GM21447 (cell line): ENCODE measurements around the gene YWHAG.
"Not testable (repeated sequence)": the region's sequence is repeated elsewhere in the genome, so short reads cannot be mapped to it uniquely, and the experiment has no call there.

ENCODE experiments used
- ATAC-seq: cut with Tn5 transposase; IDR thresholded peaks from one replicate; pipeline ENCODE4 v1.9.1; 2021; ENCODE audit not compliant: unreplicated experiment

YWHAG gene

DNA sequence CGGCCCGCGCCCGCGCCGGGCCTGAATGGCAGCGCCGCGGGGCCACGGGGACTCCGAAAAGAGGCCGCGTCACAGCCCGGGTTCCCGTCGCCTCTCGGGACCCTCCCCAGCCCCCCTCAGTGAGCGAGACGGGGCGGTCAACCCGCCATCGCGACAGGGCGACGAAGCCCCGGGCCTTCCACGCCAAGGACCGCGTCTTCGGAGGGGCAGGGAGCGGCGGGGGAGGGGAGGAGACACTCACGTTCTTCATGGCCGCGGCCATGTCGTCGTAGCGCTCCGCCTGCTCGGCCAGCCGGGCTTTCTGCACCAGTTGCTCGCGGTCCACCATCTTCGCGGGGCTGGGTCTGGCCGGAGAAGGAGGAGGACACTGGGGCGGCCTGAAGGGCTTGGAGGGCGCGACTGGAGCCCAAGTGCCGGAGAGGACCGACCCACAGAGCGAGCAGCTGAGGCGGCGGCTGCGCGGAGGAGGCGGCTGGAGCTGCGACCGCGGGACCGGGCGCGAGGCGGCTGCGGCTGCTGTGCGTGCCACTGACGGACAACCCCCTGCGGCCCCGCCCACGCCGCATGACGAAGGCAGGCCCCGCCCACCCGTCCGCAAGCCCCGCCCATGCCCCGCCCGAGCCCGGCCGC is at the start of gene YWHAG:
Gene YWHAG (minus strand): TSS at position 511 of the 630 bp plus-strand sequence. CDS start 183 bp downstream, at position 328.
- ATAC-seq = peak; percentile 67

DNA sequence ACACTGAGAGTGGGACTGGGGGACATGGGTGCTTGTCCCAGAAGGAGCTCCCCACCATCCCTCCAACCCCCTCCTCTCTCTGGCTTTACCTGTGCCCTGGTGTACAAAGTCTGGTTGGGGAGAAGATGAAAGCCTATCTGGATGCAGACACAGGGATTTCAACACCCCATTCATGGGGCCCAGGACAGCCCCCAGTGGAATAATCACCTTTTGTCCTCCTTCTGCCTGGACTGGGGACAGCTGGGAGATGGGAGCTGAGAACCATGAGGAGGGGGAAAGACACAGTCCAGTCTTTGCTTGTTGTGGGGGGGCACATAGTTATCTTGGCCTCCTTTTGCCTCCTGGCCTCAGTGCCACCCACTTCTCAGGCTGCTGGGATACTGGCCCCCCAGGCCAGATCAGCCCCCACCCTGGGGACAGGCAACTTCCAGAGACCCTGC is 49.4 kb upstream of the YWHAG start:
- ATAC-seq = no peak

DNA sequence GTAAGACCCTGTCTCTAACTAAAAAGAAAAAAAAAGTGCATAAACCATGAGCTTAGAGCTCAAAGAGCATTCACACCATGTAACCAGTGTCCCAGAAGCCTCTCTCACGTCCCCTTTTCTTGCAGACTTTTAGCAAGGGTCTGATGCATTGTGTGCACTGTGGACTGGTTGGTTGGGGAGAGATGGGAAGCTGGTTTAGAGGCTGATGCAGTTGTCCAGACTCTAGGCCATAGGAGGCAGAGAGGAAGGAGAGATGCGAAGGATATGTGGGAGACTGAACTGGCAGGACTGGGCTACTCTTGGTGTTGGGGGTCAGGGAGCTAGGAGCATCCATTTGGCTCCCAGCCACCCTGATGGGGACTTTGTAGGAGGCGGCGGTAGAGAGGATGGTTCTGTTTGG is 48.9 kb upstream of the YWHAG start:
- no peak for ATAC-seq

DNA sequence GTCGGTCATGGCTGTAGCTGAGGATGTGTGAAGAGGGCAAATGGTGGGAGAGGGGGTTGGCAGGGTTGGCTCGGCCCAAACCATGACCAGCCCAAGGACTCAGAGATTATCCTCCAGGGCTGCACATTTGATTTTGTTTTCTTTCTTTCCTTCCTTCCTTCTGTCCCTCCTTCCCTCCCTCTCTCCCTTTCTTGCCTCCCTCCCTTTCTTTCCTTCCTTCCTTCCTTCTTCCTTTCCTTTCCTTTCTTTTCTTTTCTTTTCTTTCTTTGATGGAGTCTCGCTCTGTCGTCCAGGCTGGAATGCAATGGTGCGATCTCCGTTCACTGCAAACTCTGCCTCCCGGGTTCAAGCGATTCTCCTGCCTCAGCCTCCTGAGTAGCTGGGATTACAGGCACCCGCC is 46.9 kb upstream of the YWHAG start:
- ATAC-seq = no peak

GRCh38 chr7:76403780-76404494 is 45.1 kb upstream of the YWHAG start:
- ATAC-seq = no peak

- not testable (repeated sequence) for ATAC-seq
Observed at GRCh38 chr7:76403097-76403496, 44.3 kb upstream of the YWHAG start.

DNA sequence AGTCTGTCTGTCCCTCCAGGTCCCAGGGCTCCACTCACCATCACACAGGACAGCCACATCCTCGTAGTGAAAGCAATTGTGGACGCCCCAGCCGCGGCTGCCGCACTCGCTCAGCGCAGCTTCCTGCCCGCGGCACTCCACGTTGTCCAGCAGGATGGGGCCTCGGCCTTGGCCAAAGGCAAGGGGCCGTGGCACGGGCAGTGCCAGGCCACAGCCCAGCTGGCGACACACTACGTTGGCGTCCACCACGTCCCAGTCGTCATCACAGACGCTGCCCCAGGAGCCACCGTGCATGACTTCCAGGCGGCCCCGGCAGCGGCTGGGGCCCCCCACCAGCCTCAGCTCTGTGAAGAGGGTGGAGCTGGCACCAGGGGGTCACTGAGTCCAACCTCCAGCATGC is 41.5 kb upstream of the YWHAG start:
- no peak for ATAC-seq

- no peak for ATAC-seq
Observed at GRCh38 chr7:76397409-76398183, 38.8 kb upstream of the YWHAG start.

- ATAC-seq = no peak
Observed at GRCh38 chr7:76396864-76397263, 38.1 kb upstream of the YWHAG start.

- ATAC-seq = no peak
Observed at GRCh38 chr7:76395965-76396726, 37.4 kb upstream of the YWHAG start.

- not testable (repeated sequence) for ATAC-seq
Observed at GRCh38 chr7:76395605-76395964, 36.8 kb upstream of the YWHAG start.

DNA sequence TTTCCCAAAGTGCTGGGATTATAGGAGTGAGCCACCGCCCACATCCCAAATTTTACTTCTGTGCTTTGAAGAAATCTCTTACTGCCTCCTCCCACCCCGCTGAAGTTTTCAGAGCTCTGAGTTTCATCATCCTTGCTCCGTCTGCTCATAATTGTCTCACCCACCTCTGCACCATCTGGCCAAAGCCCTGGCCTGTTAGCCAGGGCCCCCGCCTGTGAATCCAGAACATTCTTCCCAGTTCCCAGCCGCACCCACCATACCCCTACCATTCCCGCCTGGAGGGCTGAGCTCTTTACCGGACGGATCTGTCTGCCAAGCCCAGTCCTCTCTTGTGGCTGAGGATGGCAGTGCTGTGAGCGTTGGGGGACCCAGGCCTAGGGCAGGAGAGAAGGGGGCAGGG is 36.2 kb upstream of the YWHAG start:
- no peak for ATAC-seq

DNA sequence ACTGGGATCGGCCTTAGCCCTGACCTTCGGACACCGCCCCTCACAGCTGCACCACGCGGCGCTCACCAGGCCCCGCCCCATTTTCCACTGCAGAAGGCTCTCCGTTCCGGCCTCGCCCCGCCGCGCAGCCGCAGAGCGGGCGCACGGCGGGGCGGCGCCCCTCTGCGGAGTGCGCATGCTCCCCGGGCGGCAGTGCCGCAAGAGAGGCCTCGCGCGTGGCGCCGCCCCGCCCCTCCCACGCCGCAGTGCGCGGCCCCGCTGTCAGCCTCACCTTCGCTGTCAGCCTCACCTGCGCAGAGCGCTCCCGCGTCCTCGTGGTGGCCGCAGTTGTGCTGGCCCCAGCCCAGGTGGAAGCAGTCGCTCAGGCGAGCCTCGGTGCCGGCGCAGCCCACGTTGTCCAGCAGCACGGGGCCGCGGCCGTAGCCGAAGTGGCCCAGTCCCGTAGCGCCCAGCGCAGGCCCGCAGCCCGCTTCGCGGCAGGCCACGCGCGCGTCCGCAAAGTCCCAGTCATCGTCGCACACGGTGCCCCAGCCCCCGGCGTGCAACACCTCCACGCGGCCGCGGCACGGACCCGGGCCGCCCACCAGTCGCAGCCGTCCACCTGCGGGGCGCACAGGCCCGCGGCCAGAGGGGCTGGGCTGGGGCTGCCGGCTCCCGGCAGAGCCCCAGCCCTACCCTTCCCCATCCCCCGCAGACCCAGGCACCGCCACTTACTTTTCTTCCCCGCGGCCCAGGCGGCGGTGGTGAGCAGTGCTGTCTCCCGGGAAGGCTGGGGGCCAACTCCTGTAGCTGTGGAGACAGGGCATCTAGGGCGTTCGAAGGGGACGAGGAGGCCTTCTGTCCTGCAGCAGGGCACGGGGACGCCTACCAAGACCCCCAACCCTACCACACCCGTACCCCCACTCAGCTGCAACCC is 34.6 kb upstream of the YWHAG start:
- ATAC-seq = peak; percentile 88

DNA sequence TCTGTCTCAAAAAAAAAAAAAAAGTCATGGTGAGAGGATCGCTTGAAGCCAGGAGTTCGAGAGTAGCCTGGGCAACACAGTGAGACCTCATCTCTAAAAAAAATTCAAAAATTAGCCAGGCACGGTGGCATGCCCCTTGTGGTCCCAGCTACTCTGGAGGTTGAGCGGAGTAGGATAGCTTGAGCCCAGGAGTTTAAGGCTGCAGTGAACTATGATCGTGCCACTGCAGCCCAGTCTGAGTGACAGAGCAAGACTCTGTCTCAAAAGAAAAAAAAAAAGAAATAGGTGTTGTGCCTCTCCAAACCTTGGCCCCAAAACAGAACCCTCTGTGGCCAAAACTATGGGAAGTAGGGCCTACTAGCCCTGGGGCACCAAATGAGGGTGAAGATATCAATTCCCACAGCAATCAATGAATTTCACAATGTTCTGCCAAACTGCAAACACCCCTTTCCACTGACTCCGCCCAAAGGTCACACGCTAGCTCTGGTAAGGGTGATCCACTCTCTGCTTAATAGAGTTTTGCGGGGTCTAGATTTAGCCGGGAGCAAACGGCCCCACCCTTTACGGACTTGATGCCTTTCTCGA is 33.8 kb upstream of the YWHAG start:
- ATAC-seq = no peak

GRCh38 chr7:76390092-76390491 is 31.3 kb upstream of the YWHAG start:
- no peak for ATAC-seq

DNA sequence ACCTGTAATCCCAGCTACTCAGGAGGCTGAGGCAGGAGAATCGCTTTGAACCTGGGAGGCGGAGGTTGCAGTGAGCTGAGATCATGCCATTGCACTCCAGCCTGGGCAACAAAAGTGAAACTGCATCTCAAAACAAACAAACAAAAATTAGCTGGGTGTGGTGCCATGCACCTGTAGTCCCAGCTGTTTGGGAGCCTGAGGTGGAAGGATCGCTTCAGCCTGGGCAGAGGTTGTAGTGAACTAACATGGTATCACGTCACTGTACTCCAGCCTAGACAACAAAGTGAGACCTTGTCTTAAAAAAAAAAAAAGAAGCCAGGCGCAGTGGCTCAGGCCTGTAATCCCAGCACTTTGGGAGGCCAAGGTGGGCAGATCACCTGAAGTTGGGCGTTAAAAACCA is 29.0 kb upstream of the YWHAG start:
- ATAC-seq = not testable (repeated sequence)

DNA sequence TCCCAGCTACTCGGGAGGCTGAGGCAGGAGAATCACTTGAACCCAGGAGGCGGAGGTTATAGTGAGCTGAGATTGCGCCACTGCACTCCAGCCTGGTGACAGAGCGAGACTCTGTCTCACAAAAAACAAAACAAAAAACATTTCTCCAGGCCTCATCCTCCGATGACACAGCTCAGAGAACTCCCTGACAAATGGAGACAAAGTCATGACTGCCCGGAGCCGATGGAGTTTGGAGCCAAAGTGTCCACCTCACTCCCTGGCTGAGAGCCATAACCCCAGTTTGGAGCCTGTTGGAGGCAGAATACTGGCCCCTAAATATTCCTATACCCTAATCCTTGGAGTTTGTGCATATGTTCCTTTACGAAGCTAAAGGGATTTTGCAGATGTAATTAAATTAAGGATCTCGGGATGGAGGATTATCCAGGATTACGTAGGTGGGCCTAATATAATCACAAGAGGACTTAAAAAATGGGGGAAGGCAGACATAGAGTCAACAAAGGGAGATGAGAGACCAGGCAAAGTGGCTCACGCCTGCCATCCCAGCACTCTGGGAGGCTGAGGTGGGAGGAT is 28.0 kb upstream of the YWHAG start:
- ATAC-seq = no peak

GRCh38 chr7:76383089-76383944 is 24.5 kb upstream of the YWHAG start:
- no peak for ATAC-seq

DNA sequence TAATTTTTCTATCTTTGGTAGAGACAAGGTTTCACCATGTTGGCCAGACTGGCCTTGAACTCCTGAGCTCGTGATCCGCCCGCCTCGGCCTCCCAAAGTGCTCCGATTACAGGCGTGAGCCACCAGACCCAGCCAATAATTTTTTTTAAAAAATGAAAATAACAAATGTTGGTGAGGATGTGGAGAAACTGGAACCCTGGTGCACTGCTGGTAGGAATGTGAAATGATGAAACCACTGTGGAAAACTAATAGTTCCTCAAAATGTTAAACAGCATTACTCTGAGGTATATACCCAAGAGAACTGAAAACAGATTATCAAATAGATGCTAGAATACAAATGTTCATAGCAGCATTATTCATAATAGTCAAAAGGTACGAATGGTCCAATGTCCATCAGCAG is 23.0 kb upstream of the YWHAG start:
- no peak for ATAC-seq
